Ectodermal cell (in vitro differentiated cells): ENCODE results near the gene GNG7.
A peak's percentile ranks its signal among the peaks of the same experiment; 100 is the strongest.

Source experiments
- H3K27ac ChIP-seq: 2 replicates; pipeline ENCODE4 v1.7.0; 2013; ENCODE audit warnings: mild to moderate bottlenecking, low read depth, low read length; ENCODE audit not compliant: insufficient read depth, poor library complexity, severe bottlenecking
- H3K27me3 ChIP-seq: 2 replicates; pipeline ENCODE4 v1.7.0; 2013; ENCODE audit warnings: mild to moderate bottlenecking, low read length; ENCODE audit not compliant: insufficient read depth, control insufficient read depth, poor library complexity, severe bottlenecking
- H3K36me3 ChIP-seq: one replicate; pipeline ENCODE4 v1.7.0; 2013; ENCODE audit warnings: low read length; ENCODE audit not compliant: control insufficient read depth, insufficient read depth
- H3K4me1 ChIP-seq: one replicate; pipeline ENCODE4 v1.7.0; 2013; ENCODE audit warnings: low read length; ENCODE audit not compliant: control insufficient read depth, insufficient read depth
- H3K4me3 ChIP-seq: 2 replicates; pipeline ENCODE4 v1.7.0; 2013; ENCODE audit warnings: low read depth, low read length, control low read depth; ENCODE audit not compliant: insufficient read depth
- H3K9me3 ChIP-seq: 2 replicates; pipeline ENCODE4 v1.7.0; 2013; ENCODE audit warnings: mild to moderate bottlenecking, low read length, moderate library complexity; ENCODE audit not compliant: control insufficient read depth
- WGBS, 2 experiments: methylation state at CpG; one replicate each; pipeline ENCODE4 v1.1.7; 2013; ENCODE audit warnings: missing lambda C conversion rate in 2 of 2; 5-methylcytosine and 5-hydroxymethylcytosine counted together

The GNG7 gene

GRCh38 chr19:2554856-2555255, 147.6 kb downstream of the GNG7 start:
- 94 to 95% methylated on average over 6 of the region's 6 CpGs for WGBS, 2 experiments
- Histone ChIP-seq H3K27ac (no peak overlapping the region), H3K36me3 (no peaks in the 10 kb centered on the region), H3K9me3 (no peaks in the 10 kb centered on the region), H3K27me3 (no peaks in the 10 kb centered on the region), H3K4me1 (peaks cover 7% of the 10 kb centered on the region), H3K4me3 (no peak overlapping the region)

- no peak overlapping the region for H3K4me3 ChIP-seq
- peaks cover 7% of the 10 kb centered on the region for H3K4me1 ChIP-seq
- H3K9me3 ChIP-seq = no peaks in the 10 kb centered on the region
- WGBS, 2 experiments = 50 to 100% methylated on average over 1 to 2 of the region's 4 CpGs
- H3K27ac ChIP-seq = no peak overlapping the region
- H3K27me3 ChIP-seq = no peaks in the 10 kb centered on the region
- H3K36me3 ChIP-seq = no peaks in the 10 kb centered on the region
Observed at GRCh38 chr19:2553510-2553909, 149.0 kb downstream of the GNG7 start.

GRCh38 chr19:2552859-2553258, 149.6 kb downstream of the GNG7 start:
- H3K4me3 ChIP-seq = no peak overlapping the region
- 87 to 88% methylated on average over 11 of the region's 11 CpGs for WGBS, 2 experiments

GRCh38 chr19:2551864-2552185, 150.7 kb downstream of the GNG7 start:
- 92 to 93% methylated on average over 11 of the region's 11 CpGs for WGBS, 2 experiments
- H3K4me1 ChIP-seq = peaks cover 8% of the 10 kb centered on the region
- H3K27me3 ChIP-seq = no peaks in the 10 kb centered on the region
- no peaks in the 10 kb centered on the region for H3K9me3 ChIP-seq
- no peak overlapping the region for H3K4me3 ChIP-seq
- H3K27ac ChIP-seq = no peak overlapping the region
- no peaks in the 10 kb centered on the region for H3K36me3 ChIP-seq

More at GRCh38 chr19:2552859-2553258, 149.6 kb downstream of the GNG7 start:
- Histone ChIP-seq H3K27ac (no peak overlapping the region), H3K4me1 (peaks cover 7% of the 10 kb centered on the region), H3K36me3 (no peaks in the 10 kb centered on the region), H3K9me3 (no peaks in the 10 kb centered on the region), H3K27me3 (no peaks in the 10 kb centered on the region)

GRCh38 chr19:2551172-2551863, 151.2 kb downstream of the GNG7 start:
- no peak overlapping the region for H3K4me3 ChIP-seq
- H3K27ac ChIP-seq = no peak overlapping the region
- no peaks in the 10 kb centered on the region for H3K27me3 ChIP-seq
- H3K4me1 ChIP-seq = peaks cover 11% of the 10 kb centered on the region
- 90 to 91% methylated on average over 18 to 19 of the region's 20 CpGs for WGBS, 2 experiments
- H3K36me3 ChIP-seq = no peaks in the 10 kb centered on the region
- H3K9me3 ChIP-seq = no peaks in the 10 kb centered on the region

- 89% methylated on average over 21 of the region's 21 CpGs for WGBS, 2 experiments
- H3K4me3 ChIP-seq = no peak overlapping the region
- no peaks in the 10 kb centered on the region for H3K27me3 ChIP-seq
- H3K36me3 ChIP-seq = no peaks in the 10 kb centered on the region
- no peak overlapping the region for H3K27ac ChIP-seq
- H3K9me3 ChIP-seq = no peaks in the 10 kb centered on the region
- peaks cover 17% of the 10 kb centered on the region for H3K4me1 ChIP-seq
Observed at GRCh38 chr19:2550431-2551171, 151.9 kb downstream of the GNG7 start.

- no peaks in the 10 kb centered on the region for H3K9me3 ChIP-seq
- H3K36me3 ChIP-seq = no peaks in the 10 kb centered on the region
- H3K4me3 ChIP-seq = no peak overlapping the region
- WGBS, 2 experiments = 94 to 95% methylated on average over 11 of the region's 11 CpGs
- no peaks in the 10 kb centered on the region for H3K27me3 ChIP-seq
- H3K4me1 ChIP-seq = peaks cover 17% of the 10 kb centered on the region
- no peak overlapping the region for H3K27ac ChIP-seq
Observed at GRCh38 chr19:2549701-2550191, 152.7 kb downstream of the GNG7 start.

- no peak overlapping the region for H3K27ac ChIP-seq
- no peaks in the 10 kb centered on the region for H3K9me3 ChIP-seq
- H3K36me3 ChIP-seq = no peaks in the 10 kb centered on the region
- WGBS, 2 experiments = 95 to 97% methylated on average over 11 of the region's 11 CpGs
- peaks cover 18% of the 10 kb centered on the region for H3K4me1 ChIP-seq
- H3K4me3 ChIP-seq = no peak overlapping the region
- H3K27me3 ChIP-seq = peaks cover 3% of the 10 kb centered on the region
Observed at GRCh38 chr19:2548966-2549365, 153.5 kb downstream of the GNG7 start.

- Histone ChIP-seq H3K27me3 (peaks cover 3% of the 10 kb centered on the region), H3K27ac (no peak overlapping the region), H3K4me1 (peaks cover 28% of the 10 kb centered on the region), H3K36me3 (no peaks in the 10 kb centered on the region), H3K4me3 (no peak overlapping the region), H3K9me3 (no peaks in the 10 kb centered on the region)
- 93% methylated on average over 9 of the region's 9 CpGs for WGBS, 2 experiments
Observed at GRCh38 chr19:2547721-2548120, 154.8 kb downstream of the GNG7 start.

GRCh38 chr19:2547033-2547680, 155.3 kb downstream of the GNG7 start:
- WGBS, 2 experiments = 86 to 88% methylated on average over 15 of the region's 15 CpGs
- H3K9me3 ChIP-seq = no peaks in the 10 kb centered on the region
- H3K4me3 ChIP-seq = no peak overlapping the region

More at GRCh38 chr19:2547033-2547680, 155.3 kb downstream of the GNG7 start:
- H3K27me3 ChIP-seq = peaks cover 3% of the 10 kb centered on the region
- H3K27ac ChIP-seq = peak overlapping the region; percentile 97
- H3K36me3 ChIP-seq = no peaks in the 10 kb centered on the region
- peaks cover 34% of the 10 kb centered on the region for H3K4me1 ChIP-seq
